Esophagus muscularis mucosa (tissue), 4 donors: ENCODE data around the gene PRDM1. TPM values are rescaled to one million over a fixed set of nuclear protein-coding genes. Genes with fewer than 3 reads are reported as not detected.

Experiments
- DNase-seq: peaks from one replicate; pipeline ENCODE4 v3.0.0-alpha.2; 2017; ENCODE audit errors: extremely low spot score
- H3K27ac ChIP-seq, 4 donors: fragments of 200-600 bp; sonication (generic); replicated peaks in 1 of 4; 1 replicate in 3 of 4; 2 replicates in 1 of 4; pipeline ENCODE4 v1.5.1; 2016 to 2019; ENCODE audit warnings: mild to moderate bottlenecking in 1 of 4
- H3K27me3 ChIP-seq, 4 donors: fragments of 200-600 bp; sonication (generic); one replicate each; pipeline versions ENCODE4 v1.5.1 to v1.6.0; 2016 to 2019
- H3K36me3 ChIP-seq, 4 donors: fragments of 200-600 bp; sonication (generic); one replicate each; pipeline ENCODE4 v1.5.1; 2016 to 2019
- H3K4me1 ChIP-seq, 4 donors: fragments of 200-600 bp; sonication (generic); one replicate each; pipeline ENCODE4 v1.5.1; 2016 to 2019
- H3K4me3 ChIP-seq, 4 donors: fragments of 200-600 bp; sonication (generic); 1 replicate in 2 of 4; 2 replicates in 2 of 4; pipeline ENCODE4 v1.5.1; 2016 to 2019; ENCODE audit warnings: mild to moderate bottlenecking in 4 of 4, moderate library complexity in 1 of 4
- H3K9me3 ChIP-seq, 4 donors: fragments of 200-600 bp; sonication (generic); 1 replicate in 3 of 4; 2 replicates in 1 of 4; pipeline ENCODE4 v1.5.1; 2016 to 2019
- CTCF ChIP-seq, 3 experiments: fragments of 200-600 bp in 2 of 3; fragments of 450-650 bp in 1 of 3; sonication (generic) in 2 of 3; IDR thresholded peaks; one replicate each; pipeline ENCODE4 v1.5.1; 2017 to 2019; ENCODE audit warnings: antibody characterized with exemption in 3 of 3, mild to moderate bottlenecking in 2 of 3, moderate library complexity in 1 of 3
- EP300 ChIP-seq: sonication (generic); formaldehyde crosslinking; IDR thresholded peaks from one replicate; pipeline ENCODE4 v1.6.1; 2017; ENCODE audit warnings: antibody characterized with exemption
- POLR2A ChIP-seq: fragments of 450-650 bp; IDR thresholded peaks from one replicate; pipeline ENCODE4 v1.6.1; 2017; ENCODE audit warnings: antibody characterized with exemption, moderate library complexity, mild to moderate bottlenecking, low read depth
- POLR2AphosphoS5 ChIP-seq, 2 donors: sonication (generic); formaldehyde crosslinking; IDR thresholded peaks; one replicate each; pipeline ENCODE4 v1.6.1; 2017; ENCODE audit warnings: antibody characterized with exemption in 2 of 2
- WGBS: methylation state at CpG from one replicate; pipeline ENCODE4 v1.1.5; 2018; 5-methylcytosine and 5-hydroxymethylcytosine counted together
- intact Hi-C: fragments of 100-400 bp; cut with DNase I; formaldehyde crosslinking; loops from one replicate; pipeline ENCODE4 v1.15.1; 2023
- total RNA-seq, 4 donors: library from RNA; depleted of rRNA; stranded (reverse); fragments of >200 nt; gene quantifications; one replicate each; pipeline versions ENCODE4 v1.1.0 to v1.2.1, GENCODE V29; 2016

The PRDM1 gene
- total RNA-seq, 4 donors from 2014 or later: 1.8 to 5.1 (median 2.3) TPM

GRCh38 chr6:106114492-106114891 lies 28.4 kb downstream of the PRDM1 start:
- H3K27me3 ChIP-seq: no peaks in the 10 kb centered on the region
- no peak overlapping the region for H3K4me3 ChIP-seq
- intact Hi-C loops: no loop called here
- DNase-seq: no peak
- H3K4me1 ChIP-seq: no peaks in the 10 kb centered on the region
- H3K36me3 ChIP-seq: no peaks in the 10 kb centered on the region
- no peaks in the 10 kb centered on the region for H3K9me3 ChIP-seq
- no peak overlapping the region for H3K27ac ChIP-seq
- WGBS: 89% methylated on average over 9 of the region's 9 CpGs
- TF ChIP-seq EP300: no peak

GRCh38 chr6:106115286-106115685 lies 29.1 kb downstream of the PRDM1 start:
- Histone ChIP-seq H3K27me3 (no peaks in the 10 kb centered on the region), H3K4me3 (no peak overlapping the region), H3K36me3 (no peaks in the 10 kb centered on the region), H3K9me3 (no peaks in the 10 kb centered on the region), H3K4me1 (no peaks in the 10 kb centered on the region), H3K27ac (no peak overlapping the region)
- DNase-seq: no peak
- no peak for TF ChIP-seq POLR2AphosphoS5 (IDR thresholded peaks at IDR 0.05)
- TF ChIP-seq POLR2A: no peak
- no peak for TF ChIP-seq CTCF (IDR thresholded peaks at IDR 0.05)
- no peak for TF ChIP-seq EP300
- intact Hi-C loops: no loop called here
- 97% methylated on average over 5 of the region's 5 CpGs for WGBS

- no peak overlapping the region for H3K27ac ChIP-seq
- intact Hi-C loops: no loop called here
- H3K4me1 ChIP-seq: no peaks in the 10 kb centered on the region
- no peaks in the 10 kb centered on the region for H3K9me3 ChIP-seq
- TF ChIP-seq CTCF (IDR thresholded peaks at IDR 0.05): no peak
- TF ChIP-seq POLR2A: no peak
- TF ChIP-seq POLR2AphosphoS5 (IDR thresholded peaks at IDR 0.05): no peak
- TF ChIP-seq EP300: no peak
- H3K27me3 ChIP-seq: no peaks in the 10 kb centered on the region
- WGBS: 84% methylated on average over 6 of the region's 6 CpGs
- no peak overlapping the region for H3K4me3 ChIP-seq
- DNase-seq: no peak
- no peaks in the 10 kb centered on the region for H3K36me3 ChIP-seq
Observed at GRCh38 chr6:106116125-106116832, 30.1 kb downstream of the PRDM1 start.

- WGBS: 70% methylated on average over 6 of the region's 6 CpGs
- Histone ChIP-seq H3K36me3 (no peaks in the 10 kb centered on the region), H3K4me3 (no peak overlapping the region), H3K4me1 (no peaks in the 10 kb centered on the region), H3K9me3 (no peaks in the 10 kb centered on the region), H3K27me3 (no peaks in the 10 kb centered on the region), H3K27ac (no peak overlapping the region)
- no peak for DNase-seq
- intact Hi-C loops: no loop called here
- TF ChIP-seq EP300 (no peak), POLR2AphosphoS5 (IDR thresholded peaks at IDR 0.05) (no peak)
Observed at GRCh38 chr6:106117579-106117978, 31.4 kb downstream of the PRDM1 start.

- no peak for DNase-seq
- Histone ChIP-seq H3K27me3 (no peaks in the 10 kb centered on the region), H3K27ac (no peak overlapping the region), H3K9me3 (no peaks in the 10 kb centered on the region), H3K4me1 (no peaks in the 10 kb centered on the region), H3K36me3 (no peaks in the 10 kb centered on the region), H3K4me3 (no peak overlapping the region)
- TF ChIP-seq CTCF (IDR thresholded peaks at IDR 0.05): no peak
- TF ChIP-seq POLR2A: no peak
- no peak for TF ChIP-seq EP300
- no peak for TF ChIP-seq POLR2AphosphoS5 (IDR thresholded peaks at IDR 0.05)
- intact Hi-C loops: no loop called here
- WGBS: 77% methylated on average over 3 of the region's 3 CpGs
Observed at GRCh38 chr6:106118835-106119431, 32.8 kb downstream of the PRDM1 start.
